IPS-11a (cell line): ENCODE results near the gene CORO2A.

Experiments
- H3K4me3 ChIP-seq: one replicate; pipeline ENCODE4 v1.5.1; 2013; ENCODE audit warnings: low read depth, low read length, control low read depth

CORO2A gene

GRCh38 chr9:98172604-98173003, 19.8 kb downstream of the CORO2A start:
- H3K4me3 ChIP-seq, result no peak overlapping the region

GRCh38 chr9:98171176-98171925, 21.1 kb downstream of the CORO2A start:
- H3K4me3 ChIP-seq, result no peak overlapping the region

- H3K4me3 ChIP-seq, result no peak overlapping the region
Measured at GRCh38 chr9:98168941-98169488, 23.4 kb downstream of the CORO2A start.

- H3K4me3 ChIP-seq, result no peak overlapping the region
Measured at GRCh38 chr9:98168153-98168780, 24.2 kb downstream of the CORO2A start.

GRCh38 chr9:98164912-98165311, 27.5 kb downstream of the CORO2A start:
- H3K4me3 ChIP-seq, result no peak overlapping the region

- no peak overlapping the region for H3K4me3 ChIP-seq
Measured at GRCh38 chr9:98162613-98163012, 29.8 kb downstream of the CORO2A start.

- no peak overlapping the region for H3K4me3 ChIP-seq
Measured at GRCh38 chr9:98161851-98162250, 30.6 kb downstream of the CORO2A start.

GRCh38 chr9:98159790-98160189, 32.6 kb downstream of the CORO2A start:
- no peak overlapping the region for H3K4me3 ChIP-seq

- no peak overlapping the region for H3K4me3 ChIP-seq
Measured at GRCh38 chr9:98159301-98159700, 33.1 kb downstream of the CORO2A start.

- H3K4me3 ChIP-seq, result no peak overlapping the region
Measured at GRCh38 chr9:98158071-98158831, 34.2 kb downstream of the CORO2A start.

GRCh38 chr9:98157372-98157771, 35.1 kb downstream of the CORO2A start:
- H3K4me3 ChIP-seq, result no peak overlapping the region

- H3K4me3 ChIP-seq, result no peak overlapping the region
Measured at GRCh38 chr9:98154678-98155077, 37.8 kb downstream of the CORO2A start.

GRCh38 chr9:98152526-98152925, 39.9 kb downstream of the CORO2A start:
- H3K4me3 ChIP-seq, result no peak overlapping the region

GRCh38 chr9:98150721-98151120, 41.7 kb downstream of the CORO2A start:
- H3K4me3 ChIP-seq, result no peak overlapping the region

GRCh38 chr9:98150164-98150563, 42.3 kb downstream of the CORO2A start:
- no peak overlapping the region for H3K4me3 ChIP-seq

- no peak overlapping the region for H3K4me3 ChIP-seq
Measured at GRCh38 chr9:98149422-98149821, 43.0 kb downstream of the CORO2A start.

- H3K4me3 ChIP-seq, result no peak overlapping the region
Measured at GRCh38 chr9:98148486-98148885, 44.0 kb downstream of the CORO2A start.

GRCh38 chr9:98147582-98147981, 44.9 kb downstream of the CORO2A start:
- no peak overlapping the region for H3K4me3 ChIP-seq

GRCh38 chr9:98146101-98146991, 46.1 kb downstream of the CORO2A start:
- H3K4me3 ChIP-seq, result no peak overlapping the region

GRCh38 chr9:98144631-98145030, 47.8 kb downstream of the CORO2A start:
- no peak overlapping the region for H3K4me3 ChIP-seq

- no peak overlapping the region for H3K4me3 ChIP-seq
Measured at GRCh38 chr9:98144076-98144475, 48.4 kb downstream of the CORO2A start.
